NCI-H526 treated with DMSO at 0.1 percent for 48 hours (cell line): Measurements from ENCODE around the gene KIR3DL2.
"Not testable (repeated sequence)": the region's sequence is repeated elsewhere in the genome, so short reads cannot be mapped to it uniquely, and the experiment has no call there.

Source experiments
- DNase-seq: peaks from one replicate; lab custom pipeline; 2025; lab: John Stamatoyannopoulos, UW

Gene KIR3DL2

DNA sequence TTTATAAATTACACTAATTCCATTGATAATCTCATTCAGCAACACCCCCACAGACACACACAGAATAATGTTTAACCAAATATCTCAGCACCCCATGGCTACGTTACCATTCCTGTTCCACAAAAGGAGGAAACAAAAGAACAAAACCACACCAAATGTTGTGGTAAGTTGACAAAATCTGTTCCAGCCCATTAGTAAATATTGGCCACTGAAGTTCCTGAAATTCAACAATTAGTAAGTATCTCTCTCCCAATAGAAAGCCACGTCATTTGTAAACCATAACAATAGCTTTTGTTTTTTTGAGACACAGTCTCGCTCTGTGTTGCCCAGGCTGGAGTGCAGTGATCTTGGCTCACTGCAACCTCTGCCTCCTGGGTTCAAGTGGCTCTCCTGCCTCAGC, 21.5 kb downstream of the KIR3DL2 start:
- no peak for DNase-seq

DNA sequence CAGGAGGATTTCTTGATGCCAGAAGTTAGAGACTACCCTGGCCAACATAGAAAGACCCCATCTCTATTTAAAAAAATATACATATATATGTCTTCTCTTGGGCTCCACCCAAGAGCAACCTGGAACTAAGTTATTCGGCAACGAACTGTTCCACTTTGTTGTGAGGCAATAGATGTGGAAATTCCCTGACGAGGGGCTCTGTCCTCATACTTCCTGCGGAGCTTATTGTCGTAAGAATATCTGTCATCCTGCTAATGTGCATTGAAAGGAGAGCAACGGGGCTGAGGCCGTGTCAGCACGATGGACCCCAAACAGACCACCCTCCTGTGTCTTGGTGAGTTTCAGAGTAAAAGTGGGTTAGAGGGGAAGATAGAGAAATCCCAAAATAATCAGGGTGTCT, 23.7 kb downstream of the KIR3DL2 start, which contains the start of gene FCAR:
Gene FCAR (plus strand): TSS at position 246 of the 400 bp plus-strand sequence. CDS start 55 bp downstream, at position 301.
- no peak for DNase-seq

DNA sequence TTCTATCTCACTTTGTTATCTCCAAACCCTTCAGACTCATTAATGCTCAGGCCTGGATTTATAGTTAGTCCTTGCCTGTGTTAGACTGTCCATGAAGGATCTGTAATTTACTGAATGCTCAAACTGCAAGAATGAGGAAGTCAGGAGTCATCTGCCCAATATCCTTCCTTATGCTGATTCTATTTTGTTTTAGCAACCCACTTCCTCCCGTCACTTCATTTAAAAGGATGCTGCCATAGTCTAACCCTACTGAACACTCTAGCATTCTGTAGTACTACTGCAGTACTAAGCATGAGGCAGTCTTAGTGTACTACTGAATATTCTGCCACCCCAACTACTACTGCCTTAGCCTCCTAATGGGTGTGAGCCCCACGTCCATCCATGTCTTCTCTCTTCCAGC, 25.3 kb downstream of the KIR3DL2 start:
- DNase-seq = no peak

DNA sequence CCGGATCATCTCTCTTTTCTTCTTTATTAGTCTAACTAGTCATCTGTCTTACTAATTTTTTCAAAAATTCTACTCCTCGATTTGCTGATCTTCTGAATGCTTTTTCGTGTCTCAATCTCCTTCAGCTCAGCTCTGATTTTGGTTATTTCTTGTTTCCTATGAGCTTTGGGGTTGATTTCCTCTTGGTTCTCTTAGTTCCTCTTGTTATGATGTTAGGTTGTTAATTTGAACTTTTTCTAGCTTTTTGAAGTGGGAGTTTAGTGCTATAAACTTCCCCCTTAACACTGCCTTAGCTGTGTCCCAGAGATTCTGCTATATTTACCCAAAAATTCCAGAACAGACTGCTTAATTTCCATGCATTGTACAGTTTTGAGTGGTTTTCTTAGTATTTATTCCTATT, 27.2 kb downstream of the KIR3DL2 start:
- DNase-seq = no peak

DNA sequence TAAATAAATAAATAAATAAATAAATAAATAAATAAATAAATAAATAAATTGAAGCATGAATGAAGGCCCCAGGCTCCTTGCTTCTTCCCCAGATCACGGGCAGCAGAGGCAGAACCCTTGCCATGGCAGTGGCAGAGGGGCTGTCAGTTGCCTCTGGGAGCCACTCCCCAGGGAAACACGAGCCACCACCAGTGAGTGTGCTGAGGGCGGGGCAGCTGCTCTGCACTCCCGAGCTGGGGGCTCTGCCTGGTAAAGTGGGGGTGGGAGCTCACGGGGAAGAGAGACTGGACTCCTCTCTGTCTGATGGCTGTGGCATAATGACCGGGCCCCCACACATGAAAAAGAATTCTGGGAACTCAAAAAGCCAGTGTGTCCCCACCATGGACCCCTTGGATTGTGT, 31.6 kb downstream of the KIR3DL2 start:
- DNase-seq = no peak

DNA sequence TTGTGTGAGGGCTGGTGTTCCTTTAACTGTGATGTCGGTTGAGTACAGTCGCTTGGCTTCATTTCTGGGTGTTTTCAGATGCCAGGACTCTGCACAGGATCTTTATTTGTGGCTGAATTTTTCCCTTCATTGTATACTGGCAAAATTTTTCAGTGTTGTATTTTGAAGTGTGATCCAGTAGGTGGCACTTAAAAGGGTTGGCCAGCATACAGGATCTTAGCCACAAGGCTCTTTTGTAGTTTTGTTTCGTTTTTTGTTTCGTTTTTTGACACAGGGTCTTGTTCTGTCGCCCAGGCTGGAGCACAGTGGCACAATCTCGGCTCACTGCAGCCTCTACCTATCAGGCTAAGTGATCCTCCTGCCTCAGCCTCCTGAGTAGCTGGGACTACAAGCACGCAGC, 32.5 kb downstream of the KIR3DL2 start:
- DNase-seq = no peak

DNA sequence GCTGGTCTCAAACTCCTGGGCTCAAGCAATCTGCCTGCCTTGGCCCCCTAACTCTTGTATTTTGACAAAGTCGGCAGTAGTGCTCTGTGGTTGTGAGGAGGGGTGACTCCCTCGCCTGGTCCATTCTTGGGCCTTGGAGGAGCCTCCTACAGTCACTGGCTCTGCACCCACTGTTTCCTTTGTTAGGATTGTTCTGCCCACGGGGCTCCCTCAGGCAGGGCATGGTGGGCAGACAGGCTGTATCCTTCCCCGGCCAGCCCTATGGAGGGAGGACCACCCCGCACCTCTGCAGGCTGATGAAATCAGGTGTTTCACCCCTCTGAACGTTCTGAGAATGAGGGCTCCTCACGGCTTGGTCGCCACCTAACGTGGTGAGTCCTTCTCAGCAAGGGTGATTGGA, 33.0 kb downstream of the KIR3DL2 start:
- no peak for DNase-seq

DNA sequence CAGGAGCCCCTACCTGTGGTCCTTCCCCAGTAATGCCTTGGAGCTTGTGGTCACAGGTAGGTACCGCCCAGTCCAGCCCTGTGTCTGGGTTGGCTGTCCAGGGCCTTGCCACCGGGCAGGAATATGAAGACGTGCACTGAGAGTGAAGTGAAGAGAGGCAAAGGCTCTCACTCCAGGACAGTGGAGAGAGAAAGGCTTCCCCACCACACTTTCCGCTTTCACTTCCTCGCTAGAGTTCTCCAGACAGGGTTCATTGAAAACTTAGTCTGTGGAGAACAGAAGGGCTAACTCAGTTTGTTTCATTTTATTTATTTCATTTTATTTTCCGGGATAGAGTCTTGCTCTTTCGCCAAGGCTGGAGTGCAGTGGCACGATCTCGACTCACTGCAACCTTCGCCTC, 38.0 kb downstream of the KIR3DL2 start:
- DNase-seq = no peak

DNA sequence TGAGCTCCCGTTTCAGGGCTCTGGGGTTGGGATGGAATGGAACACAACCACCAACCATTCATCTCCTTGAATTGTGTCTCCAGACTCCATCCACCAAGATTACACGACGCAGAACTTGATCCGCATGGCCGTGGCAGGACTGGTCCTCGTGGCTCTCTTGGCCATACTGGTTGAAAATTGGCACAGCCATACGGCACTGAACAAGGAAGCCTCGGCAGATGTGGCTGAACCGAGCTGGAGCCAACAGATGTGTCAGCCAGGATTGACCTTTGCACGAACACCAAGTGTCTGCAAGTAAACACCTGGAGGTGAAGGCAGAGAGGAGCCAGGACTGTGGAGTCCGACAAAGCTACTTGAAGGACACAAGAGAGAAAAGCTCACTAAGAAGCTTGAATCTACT, 39.3 kb downstream of the KIR3DL2 start:
- no peak for DNase-seq

DNA sequence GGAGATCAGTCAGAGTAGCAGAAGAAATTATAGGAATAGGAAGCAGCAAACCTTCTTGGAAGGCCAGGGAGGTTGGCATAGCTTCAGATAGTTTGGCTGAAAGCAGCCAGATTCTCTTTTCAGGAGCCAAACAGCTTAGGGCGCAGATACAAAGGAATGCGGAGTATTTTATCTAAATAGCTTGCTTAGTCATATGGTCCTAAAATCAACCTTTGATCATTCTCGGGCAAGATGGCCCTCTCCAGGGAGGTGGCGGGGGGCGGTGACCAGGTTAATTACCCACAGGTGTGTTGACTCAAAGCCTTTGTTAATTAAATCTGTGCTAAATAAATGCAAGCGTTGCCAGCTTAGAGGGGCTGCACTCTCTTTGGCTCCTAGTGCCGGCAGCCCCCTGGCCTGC, 43.2 kb downstream of the KIR3DL2 start:
- no peak for DNase-seq

DNA sequence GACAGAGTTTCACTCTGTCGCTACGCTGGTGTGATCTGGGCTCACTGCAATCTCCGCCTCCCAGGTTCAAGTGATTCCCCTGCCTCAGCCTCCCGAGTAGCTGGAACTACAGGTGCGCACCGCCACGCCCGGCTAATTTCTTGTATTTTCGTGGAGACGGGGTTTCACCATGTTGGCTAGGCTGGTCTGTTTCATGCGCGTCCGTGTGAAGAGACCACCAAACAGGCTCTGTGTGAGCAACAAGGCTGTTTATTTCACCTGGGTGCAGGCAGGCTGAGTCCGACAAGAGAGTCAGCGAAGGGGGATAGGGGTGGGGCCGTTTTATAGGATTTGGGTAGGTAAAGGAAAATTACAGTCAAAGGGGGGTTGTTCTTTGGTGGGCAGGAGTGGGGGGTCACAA, 43.9 kb downstream of the KIR3DL2 start:
- not testable (repeated sequence) for DNase-seq

DNA sequence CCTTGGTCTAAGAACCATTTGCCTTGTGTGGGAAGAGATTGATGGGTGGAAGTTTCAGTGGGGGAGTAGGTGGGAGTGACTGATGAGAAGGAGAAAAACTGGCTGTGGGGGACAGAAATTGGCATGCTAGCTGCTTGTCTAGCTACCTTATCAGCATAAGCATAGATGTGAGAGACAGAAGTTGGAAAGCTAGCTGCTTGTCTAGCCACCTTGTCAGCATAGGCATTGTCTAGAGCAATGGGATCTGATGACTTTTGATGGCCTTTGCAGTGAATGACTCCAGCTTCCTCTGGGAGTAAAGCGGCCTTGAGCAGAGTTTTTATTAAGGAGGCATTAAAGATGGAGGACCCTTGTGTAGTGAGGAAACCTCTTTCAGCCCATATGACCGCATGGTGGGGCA, 45.8 kb downstream of the KIR3DL2 start:
- DNase-seq = no peak

DNA sequence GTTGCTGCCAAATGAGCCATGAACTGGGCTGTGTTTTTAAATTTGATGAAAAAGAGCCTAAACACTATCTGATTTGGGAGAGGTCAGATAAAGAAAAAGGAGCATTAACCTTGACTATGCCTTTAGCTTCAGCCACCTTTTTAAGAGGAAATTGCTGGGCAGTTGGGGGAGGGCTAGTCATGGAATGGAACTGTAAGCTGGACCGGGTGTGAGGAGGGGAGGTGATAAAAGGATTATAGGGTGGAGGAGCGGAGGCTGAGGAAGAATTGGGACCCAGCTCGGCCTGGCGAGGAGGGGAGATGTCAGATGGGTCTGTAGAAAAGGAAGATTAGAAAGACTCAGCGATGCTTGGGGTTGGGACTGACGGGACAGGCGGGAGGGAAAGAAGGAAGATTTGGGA, 48.4 kb downstream of the KIR3DL2 start:
- not testable (repeated sequence) for DNase-seq

DNA sequence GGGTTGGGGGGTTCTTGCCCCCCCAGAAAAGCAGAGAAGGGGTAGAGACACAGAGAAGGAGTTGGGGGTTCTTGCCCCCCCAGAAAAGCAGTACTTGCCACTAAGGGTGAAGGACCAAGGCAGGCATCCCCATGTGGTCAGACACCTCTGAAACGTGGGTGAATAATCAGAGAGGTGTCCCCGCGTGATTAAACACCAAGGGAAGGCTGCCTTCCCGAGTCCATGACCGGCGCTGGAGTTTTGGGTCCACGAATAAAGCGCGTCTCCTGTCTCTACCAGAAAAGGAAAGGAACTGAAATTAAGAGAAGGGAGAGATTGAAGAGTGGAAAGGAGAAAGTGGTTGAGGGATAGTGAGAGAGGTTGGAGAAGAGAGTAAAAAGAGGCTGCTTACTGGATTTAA, 49.4 kb downstream of the KIR3DL2 start:
- not testable (repeated sequence) for DNase-seq

DNA sequence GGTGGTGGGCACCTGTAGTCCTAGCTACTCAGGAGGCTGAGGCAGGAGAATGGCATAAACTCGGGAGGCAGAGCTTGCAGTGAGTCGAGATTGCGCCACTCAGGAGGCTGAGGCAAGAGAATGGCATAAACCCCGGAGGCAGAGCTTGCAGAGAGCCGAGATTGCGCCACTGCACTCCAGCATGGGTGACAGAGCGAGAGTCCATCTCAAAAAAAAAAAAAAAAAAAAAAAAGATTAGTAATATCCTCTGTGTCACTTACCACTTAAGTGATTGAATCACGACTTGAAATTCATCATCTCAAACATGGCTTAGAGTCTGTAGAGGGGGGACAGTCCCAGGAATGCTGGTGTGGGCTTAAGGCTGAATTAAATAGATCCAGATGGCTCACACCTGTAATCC, 50.9 kb downstream of the KIR3DL2 start:
- DNase-seq = not testable (repeated sequence)

DNA sequence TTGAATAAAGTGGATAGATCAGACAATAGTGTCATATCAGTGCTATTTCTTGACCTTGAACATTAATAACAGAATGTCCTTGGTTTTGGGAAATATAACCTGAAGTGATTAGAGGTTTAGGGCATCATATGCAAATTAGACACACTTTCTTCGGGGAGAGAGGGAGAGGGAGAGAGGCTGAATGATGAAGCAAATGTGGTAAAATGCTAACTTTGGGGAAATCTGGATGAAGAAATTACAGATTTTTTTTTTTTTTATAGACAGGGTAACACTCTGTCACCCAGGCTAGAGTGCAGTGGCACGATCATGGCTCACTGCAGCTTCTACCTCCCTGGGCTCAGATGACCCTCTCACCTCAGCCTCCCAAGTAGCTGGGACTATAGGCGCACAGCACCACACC, 51.8 kb downstream of the KIR3DL2 start:
- DNase-seq = no peak

DNA sequence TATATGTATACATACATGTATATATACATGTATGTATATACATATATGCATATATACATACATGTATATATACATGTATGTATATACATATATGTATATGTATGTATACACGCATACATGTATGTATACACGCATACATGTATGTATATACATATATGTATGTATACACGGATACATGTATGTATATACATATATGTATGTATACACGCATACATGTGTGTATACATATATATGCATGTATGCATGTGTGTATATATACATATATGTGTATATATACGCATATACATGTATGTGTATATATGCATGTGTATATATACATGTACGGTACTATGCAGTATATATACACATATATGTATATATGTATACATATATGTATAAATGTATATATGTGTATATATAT, 53.1 kb downstream of the KIR3DL2 start:
- DNase-seq = no peak

DNA sequence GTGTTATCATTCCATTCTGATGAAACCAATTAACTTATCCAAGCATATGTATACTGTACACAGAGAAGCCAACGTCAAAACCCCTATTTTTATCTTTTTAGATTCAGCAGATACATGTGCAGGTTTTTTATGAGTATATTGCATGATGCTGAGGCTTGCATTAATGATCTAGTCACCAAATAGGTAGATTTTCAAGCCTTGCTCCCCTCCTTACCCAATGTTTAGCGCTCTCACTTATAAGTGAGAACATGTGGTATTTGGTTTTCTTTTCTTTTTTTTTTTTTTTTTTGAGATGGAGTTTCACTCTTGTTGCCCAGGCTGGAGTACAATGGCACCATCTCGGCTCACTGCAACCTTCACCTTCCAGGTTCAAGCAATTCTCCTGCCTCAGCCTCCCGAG, 54.0 kb downstream of the KIR3DL2 start:
- not testable (repeated sequence) for DNase-seq

DNA sequence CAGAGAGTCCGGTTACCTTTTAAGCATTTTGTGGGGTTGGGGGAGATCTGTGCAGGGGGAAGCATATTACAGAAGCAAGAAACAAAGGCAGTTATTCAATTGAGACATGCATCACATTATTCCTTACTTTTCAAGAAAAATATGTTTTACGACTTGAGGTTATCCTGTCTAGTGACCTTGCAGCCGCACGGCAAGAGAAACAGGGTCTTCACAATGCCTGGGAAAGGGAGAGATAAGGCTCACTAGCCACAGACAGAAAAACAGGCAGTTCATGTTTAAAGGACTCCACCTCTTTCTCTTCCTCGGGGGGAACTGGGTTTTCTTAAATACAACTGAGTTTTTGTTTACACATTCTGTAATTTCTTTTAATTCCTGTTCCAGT, 55.2 kb downstream of the KIR3DL2 start:
- DNase-seq = no peak

DNA sequence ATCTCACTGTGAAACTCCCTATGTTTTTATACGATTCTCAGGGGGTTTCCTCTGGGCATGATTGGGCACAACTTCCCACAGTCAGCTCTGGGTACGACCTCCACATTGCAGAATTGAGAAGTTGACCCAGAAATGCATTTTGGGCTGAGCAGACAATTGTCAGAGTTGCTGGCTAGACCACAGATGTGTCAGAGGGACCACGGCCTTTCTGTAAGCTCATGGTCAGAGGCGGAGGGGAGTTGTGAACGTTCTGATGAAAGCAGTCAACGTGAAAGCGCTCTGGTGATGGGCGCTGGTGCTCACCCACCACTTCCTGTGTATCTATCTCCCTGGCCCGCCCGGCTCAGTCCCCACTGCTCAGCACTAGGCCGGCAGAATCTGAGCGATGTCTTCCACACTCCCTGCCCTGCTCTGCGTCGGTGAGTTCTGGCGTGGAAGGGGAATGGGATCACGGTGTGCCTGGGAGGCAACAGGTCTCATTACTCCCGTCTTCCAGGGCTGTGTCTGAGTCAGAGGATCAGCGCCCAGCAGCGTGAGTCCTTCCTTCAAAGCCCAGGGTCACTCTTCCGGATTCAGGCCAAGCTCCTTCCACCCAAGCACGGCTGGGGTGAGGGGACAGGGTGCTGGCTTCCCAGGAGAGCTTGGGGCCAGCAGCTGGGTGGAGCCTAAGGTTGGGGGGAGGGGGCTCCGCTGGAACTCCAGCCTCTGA, 55.7 kb downstream of the KIR3DL2 start, which contains the start of gene NCR1:
Gene NCR1 (plus strand): TSS at position 346 of the 709 bp plus-strand sequence. CDS start 40 bp downstream, at position 386.
- DNase-seq = no peak

DNA sequence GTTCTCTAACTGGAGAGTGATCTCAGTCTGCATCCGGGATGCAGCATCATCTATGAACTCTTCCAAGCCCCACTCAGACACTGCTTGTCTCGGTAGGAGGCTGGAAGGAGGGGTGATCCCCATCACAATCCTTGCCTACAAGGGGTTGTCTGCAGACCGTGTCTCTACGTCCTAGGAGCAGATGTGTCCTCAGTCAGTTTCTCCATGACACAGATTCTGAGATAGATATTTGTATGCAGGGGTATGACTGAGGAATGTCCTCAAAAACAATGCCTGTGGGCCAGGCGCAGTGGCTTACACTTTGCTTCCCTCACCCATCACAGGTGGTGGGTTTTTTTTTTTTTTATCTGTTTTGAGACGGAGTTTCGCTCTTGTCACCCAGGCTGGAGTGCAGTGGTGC, 56.6 kb downstream of the KIR3DL2 start:
- DNase-seq = no peak

DNA sequence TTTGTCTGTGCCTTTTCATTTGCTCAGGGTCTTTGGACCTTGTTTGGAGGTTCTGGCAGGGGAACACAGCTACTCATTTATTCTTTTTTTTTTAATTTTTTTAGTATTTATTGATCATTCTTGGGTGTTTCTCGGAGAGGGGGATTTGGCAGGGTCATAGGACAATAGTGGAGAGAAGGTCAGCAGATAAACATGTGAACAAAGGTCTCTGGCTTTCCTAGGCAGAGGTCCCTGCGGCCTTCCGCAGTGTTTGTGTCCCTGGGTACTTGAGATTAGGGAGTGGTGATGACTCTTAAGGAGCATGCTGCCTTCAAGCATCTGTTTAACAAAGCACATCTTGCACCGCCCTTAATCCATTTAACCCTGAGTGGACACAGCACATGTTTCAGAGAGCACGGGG, 57.7 kb downstream of the KIR3DL2 start:
- DNase-seq = not testable (repeated sequence)
